Suprapubic skin (tissue), 4 donors: ENCODE results near the gene AGBL1. TPM values are rescaled to one million over a fixed set of nuclear protein-coding genes. Genes with fewer than 3 reads are reported as not detected.

ENCODE experiments used
- DNase-seq, 2 donors: peaks; one replicate each; pipeline ENCODE4 v3.0.0-alpha.2; 2019; ENCODE audit warnings: low spot score in 2 of 2
- H3K27ac ChIP-seq: fragments of 200-600 bp; sonication (generic); one replicate; pipeline ENCODE4 v1.5.1; 2019
- H3K27me3 ChIP-seq: fragments of 200-600 bp; sonication (generic); one replicate; pipeline ENCODE4 v1.5.1; 2019
- H3K36me3 ChIP-seq: fragments of 200-600 bp; sonication (generic); one replicate; pipeline ENCODE4 v1.5.1; 2019
- H3K4me1 ChIP-seq: fragments of 200-600 bp; sonication (generic); one replicate; pipeline ENCODE4 v1.5.1; 2019
- H3K4me3 ChIP-seq: fragments of 200-600 bp; sonication (generic); one replicate; pipeline ENCODE4 v1.5.1; 2019; ENCODE audit warnings: mild to moderate bottlenecking
- H3K9me3 ChIP-seq: fragments of 200-600 bp; sonication (generic); one replicate; pipeline ENCODE4 v1.5.1; 2019
- EP300 ChIP-seq: sonication (generic); formaldehyde crosslinking; IDR thresholded peaks from one replicate; pipeline ENCODE4 v1.6.1; 2017; ENCODE audit warnings: antibody characterized with exemption
- POLR2A ChIP-seq, 2 donors: fragments of 450-650 bp; IDR thresholded peaks; one replicate each; pipeline ENCODE4 v1.6.1; 2017; ENCODE audit warnings: antibody characterized with exemption in 2 of 2, mild to moderate bottlenecking in 2 of 2, moderate library complexity in 2 of 2
- POLR2AphosphoS5 ChIP-seq, 3 donors: sonication (generic); formaldehyde crosslinking; IDR thresholded peaks; one replicate each; pipeline ENCODE4 v1.6.1; 2017; ENCODE audit warnings: antibody characterized with exemption in 3 of 3
- WGBS: methylation state at CpG from one replicate; pipeline ENCODE4 v1.1.5; 2018; 5-methylcytosine and 5-hydroxymethylcytosine counted together
- total RNA-seq, 4 donors: library from RNA; depleted of rRNA; stranded (reverse); fragments of >200 nt; gene quantifications; one replicate each; pipeline ENCODE4 v1.1.0, GENCODE V29; 2016
- TF ChIP-seq, protein P1 (sequence below), 2 donors: fragments of 200-600 bp in 1 of 2; fragments of 450-650 bp in 1 of 2; sonication (generic) in 1 of 2; IDR thresholded peaks; one replicate each; pipeline ENCODE4 v1.5.1; 2016 to 2019; ENCODE audit warnings: antibody characterized with exemption in 2 of 2, mild to moderate bottlenecking in 1 of 2, moderate library complexity in 1 of 2

Gene AGBL1
- total RNA-seq, 4 donors from 2014 or later: 0.23 to 0.56 TPM; not detected in 2

GRCh38 chr15:86620641-86621349 lies 541.1 kb downstream of the AGBL1 start:
- DNase-seq: no peak
- H3K36me3 ChIP-seq: no peaks in the 10 kb centered on the region
- H3K4me1 ChIP-seq: no peaks in the 10 kb centered on the region
- H3K4me3 ChIP-seq: no peak overlapping the region
- H3K27ac ChIP-seq: no peak overlapping the region
- WGBS: 33% methylated on average over 8 of the region's 8 CpGs
- H3K27me3 ChIP-seq: no peaks in the 10 kb centered on the region
- TF ChIP-seq POLR2A (IDR thresholded peaks at IDR 0.05) (no peak), EP300 (no peak), POLR2AphosphoS5 (IDR thresholded peaks at IDR 0.05) (no peak)
- TF ChIP-seq, protein P1, sequence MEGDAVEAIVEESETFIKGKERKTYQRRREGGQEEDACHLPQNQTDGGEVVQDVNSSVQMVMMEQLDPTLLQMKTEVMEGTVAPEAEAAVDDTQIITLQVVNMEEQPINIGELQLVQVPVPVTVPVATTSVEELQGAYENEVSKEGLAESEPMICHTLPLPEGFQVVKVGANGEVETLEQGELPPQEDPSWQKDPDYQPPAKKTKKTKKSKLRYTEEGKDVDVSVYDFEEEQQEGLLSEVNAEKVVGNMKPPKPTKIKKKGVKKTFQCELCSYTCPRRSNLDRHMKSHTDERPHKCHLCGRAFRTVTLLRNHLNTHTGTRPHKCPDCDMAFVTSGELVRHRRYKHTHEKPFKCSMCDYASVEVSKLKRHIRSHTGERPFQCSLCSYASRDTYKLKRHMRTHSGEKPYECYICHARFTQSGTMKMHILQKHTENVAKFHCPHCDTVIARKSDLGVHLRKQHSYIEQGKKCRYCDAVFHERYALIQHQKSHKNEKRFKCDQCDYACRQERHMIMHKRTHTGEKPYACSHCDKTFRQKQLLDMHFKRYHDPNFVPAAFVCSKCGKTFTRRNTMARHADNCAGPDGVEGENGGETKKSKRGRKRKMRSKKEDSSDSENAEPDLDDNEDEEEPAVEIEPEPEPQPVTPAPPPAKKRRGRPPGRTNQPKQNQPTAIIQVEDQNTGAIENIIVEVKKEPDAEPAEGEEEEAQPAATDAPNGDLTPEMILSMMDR (IDR thresholded peaks at IDR 0.05): no peak
- no peaks in the 10 kb centered on the region for H3K9me3 ChIP-seq

DNA sequence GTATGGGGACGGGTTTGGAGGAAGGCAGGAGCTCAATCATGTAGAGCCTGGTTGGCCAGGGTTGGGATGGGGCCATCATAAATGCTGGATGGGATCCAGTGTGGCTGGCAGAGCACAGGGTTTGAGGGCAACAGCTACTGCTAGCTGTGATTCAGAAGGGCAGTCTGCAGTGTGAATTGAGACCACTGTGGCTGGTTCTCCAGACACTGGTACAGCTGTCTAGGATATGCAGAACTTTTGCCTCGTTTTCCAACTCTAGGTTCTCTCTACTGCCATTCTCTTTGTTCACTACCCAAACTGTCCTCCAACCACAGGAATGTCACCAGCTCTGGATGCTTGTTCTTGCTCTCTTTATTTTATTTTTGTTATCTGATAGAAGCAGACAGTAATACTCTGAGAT lies 543.6 kb downstream of the AGBL1 start:
- no peaks in the 10 kb centered on the region for H3K9me3 ChIP-seq
- WGBS: 43% methylated on average over 2 of the region's 2 CpGs
- no peak for TF ChIP-seq EP300
- TF ChIP-seq POLR2AphosphoS5 (IDR thresholded peaks at IDR 0.05): no peak
- TF ChIP-seq, protein P1 (IDR thresholded peaks at IDR 0.05): no peak
- no peak for TF ChIP-seq POLR2A (IDR thresholded peaks at IDR 0.05)
- H3K4me1 ChIP-seq: no peaks in the 10 kb centered on the region
- no peak overlapping the region for H3K4me3 ChIP-seq
- no peak overlapping the region for H3K27ac ChIP-seq
- H3K27me3 ChIP-seq: no peaks in the 10 kb centered on the region
- no peak for DNase-seq
- no peaks in the 10 kb centered on the region for H3K36me3 ChIP-seq

- 15% methylated on average over 5 of the region's 6 CpGs for WGBS
- Histone ChIP-seq H3K4me3 (no peak overlapping the region), H3K27me3 (no peaks in the 10 kb centered on the region), H3K36me3 (no peaks in the 10 kb centered on the region), H3K27ac (no peak overlapping the region), H3K4me1 (no peaks in the 10 kb centered on the region), H3K9me3 (no peaks in the 10 kb centered on the region)
- DNase-seq: no peak
- TF ChIP-seq POLR2A (IDR thresholded peaks at IDR 0.05) (no peak), EP300 (no peak), POLR2AphosphoS5 (IDR thresholded peaks at IDR 0.05) (no peak)
- TF ChIP-seq, protein P1 (IDR thresholded peaks at IDR 0.05): no peak
Measured at GRCh38 chr15:86624261-86625036, 544.8 kb downstream of the AGBL1 start.

DNA sequence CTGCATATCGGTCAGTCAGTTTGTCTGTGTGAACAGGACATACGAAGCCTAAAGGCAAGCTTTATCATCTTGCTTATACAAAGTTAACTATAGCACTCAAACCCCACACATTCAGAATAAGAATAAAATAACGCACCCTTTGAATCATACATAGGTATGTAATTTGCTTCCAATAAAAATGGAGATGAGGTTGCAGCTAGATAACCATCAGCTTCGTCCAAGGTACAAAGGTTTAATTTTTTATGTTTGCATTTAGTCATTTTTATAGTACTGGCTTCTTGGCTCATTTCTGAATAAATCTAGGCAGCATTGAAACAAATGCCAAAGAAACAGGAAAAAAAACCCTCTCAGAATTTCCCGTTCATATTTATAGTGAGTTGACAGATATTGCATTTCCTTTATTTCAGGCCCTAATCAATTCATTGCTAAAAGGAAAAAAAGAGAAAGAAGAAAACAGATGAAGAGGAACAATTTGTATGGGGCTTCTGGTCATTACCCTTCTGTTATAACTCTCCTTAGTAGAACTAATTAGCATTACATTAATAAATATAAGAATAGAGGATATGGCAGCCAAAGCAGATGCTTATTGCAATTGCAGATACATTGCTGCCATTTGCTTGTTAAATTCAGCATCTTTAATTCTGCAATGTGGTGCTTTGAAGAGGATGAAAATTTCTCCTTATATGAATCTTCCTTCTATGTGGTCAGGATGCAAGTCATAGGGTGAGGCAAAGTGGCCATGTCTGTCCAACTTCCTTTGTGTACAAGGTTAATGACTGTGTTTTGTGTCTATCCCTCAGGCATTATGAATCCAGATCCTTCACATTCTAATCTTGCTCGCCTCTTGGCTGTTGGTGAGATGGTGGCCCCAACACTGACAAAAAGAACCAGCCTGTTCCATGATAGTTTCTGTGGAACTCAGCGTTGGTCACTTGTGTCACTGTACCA lies 550.0 kb downstream of the AGBL1 start:
- no peak overlapping the region for H3K4me3 ChIP-seq
- H3K4me1 ChIP-seq: no peaks in the 10 kb centered on the region
- WGBS: 67% methylated on average over 7 of the region's 7 CpGs
- H3K36me3 ChIP-seq: no peaks in the 10 kb centered on the region
- H3K27ac ChIP-seq: no peak overlapping the region
- no peaks in the 10 kb centered on the region for H3K9me3 ChIP-seq
- DNase-seq: no peak
- TF ChIP-seq, protein P1 (IDR thresholded peaks at IDR 0.05): no peak
- TF ChIP-seq POLR2A (IDR thresholded peaks at IDR 0.05): no peak
- no peak for TF ChIP-seq POLR2AphosphoS5 (IDR thresholded peaks at IDR 0.05)
- TF ChIP-seq EP300: no peak
- no peaks in the 10 kb centered on the region for H3K27me3 ChIP-seq
